Measurements from ENCODE around the gene SYTL5.

Gene SYTL5

GRCh38 chrX:38111196-38111595, 104.8 kb downstream of the SYTL5 start:
- H3K9me3 Mint-ChIP-seq = peaks cover 24% of the 10 kb centered on the region
- H3K4me1 Mint-ChIP-seq = no peaks in the 10 kb centered on the region
- H3K27me3 Mint-ChIP-seq (ENCODE audit: low read depth, poor library complexity) = peaks cover 2% of the 10 kb centered on the region
- H3K36me3 Mint-ChIP-seq (ENCODE audit: low read depth) = peaks cover 6% of the 10 kb centered on the region
- no peak for DNase-seq
- H3K27ac Mint-ChIP-seq = no peak overlapping the region
- H3K4me3 Mint-ChIP-seq = no peak overlapping the region
- no peak for TF ChIP-seq CTCF (IDR thresholded peaks at IDR 0.05)

GRCh38 chrX:38112566-38112965, 106.2 kb downstream of the SYTL5 start:
- Mint-ChIP-seq H3K9me3 (peaks cover 18% of the 10 kb centered on the region), H3K27me3 (ENCODE audit: low read depth, poor library complexity) (peaks cover 2% of the 10 kb centered on the region), H3K4me3 (no peak overlapping the region), H3K36me3 (ENCODE audit: low read depth) (peaks cover 6% of the 10 kb centered on the region), H3K27ac (no peak overlapping the region), H3K4me1 (no peaks in the 10 kb centered on the region)
- DNase-seq = no peak
- TF ChIP-seq CTCF (IDR thresholded peaks at IDR 0.05) = no peak

DNA sequence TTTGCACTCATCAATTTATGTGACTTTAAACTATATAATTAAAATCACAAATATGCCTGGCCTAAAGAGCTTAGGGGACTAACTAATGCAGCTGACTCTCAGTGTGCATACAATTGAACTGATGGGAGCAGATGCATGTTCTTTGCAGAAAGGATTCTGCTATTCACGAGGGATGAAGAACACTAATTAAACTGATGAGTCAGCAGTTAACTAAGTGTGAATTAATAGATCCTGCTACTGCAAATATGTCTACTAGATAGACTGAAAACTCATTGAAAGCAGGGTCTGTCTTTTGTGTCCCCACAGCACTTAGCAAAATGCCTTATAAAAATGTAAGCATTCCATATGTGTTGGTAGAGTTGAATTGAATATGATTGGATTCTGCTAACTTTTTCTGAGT, 110.4 kb downstream of the SYTL5 start:
- no peak for DNase-seq
- no peak overlapping the region for H3K4me3 Mint-ChIP-seq
- H3K27me3 Mint-ChIP-seq (ENCODE audit: low read depth, poor library complexity) = no peaks in the 10 kb centered on the region
- no peak for TF ChIP-seq CTCF (IDR thresholded peaks at IDR 0.05)
- H3K9me3 Mint-ChIP-seq = peaks cover 18% of the 10 kb centered on the region
- peaks cover 6% of the 10 kb centered on the region for H3K36me3 Mint-ChIP-seq (ENCODE audit: low read depth)
- no peaks in the 10 kb centered on the region for H3K4me1 Mint-ChIP-seq
- no peak overlapping the region for H3K27ac Mint-ChIP-seq

DNA sequence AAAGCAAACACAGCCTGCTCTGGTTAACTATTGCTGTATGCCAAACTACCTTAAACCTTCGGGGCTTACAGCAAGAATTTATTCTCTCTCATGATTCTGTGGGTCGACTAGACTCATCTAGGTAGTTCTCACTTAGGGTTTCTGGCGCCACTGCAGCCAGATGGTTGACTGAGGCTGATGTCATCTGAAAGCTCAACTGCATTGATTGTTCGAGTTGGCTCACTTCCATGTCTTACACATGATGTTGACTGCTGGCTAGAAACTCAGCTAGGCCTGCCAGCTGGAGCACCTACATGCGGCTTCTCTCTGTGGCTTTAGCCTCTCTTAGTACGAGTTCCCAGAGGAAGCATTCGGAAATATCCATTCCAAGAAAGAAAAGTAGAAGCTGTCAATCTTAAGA, 111.1 kb downstream of the SYTL5 start:
- DNase-seq = no peak

DNA sequence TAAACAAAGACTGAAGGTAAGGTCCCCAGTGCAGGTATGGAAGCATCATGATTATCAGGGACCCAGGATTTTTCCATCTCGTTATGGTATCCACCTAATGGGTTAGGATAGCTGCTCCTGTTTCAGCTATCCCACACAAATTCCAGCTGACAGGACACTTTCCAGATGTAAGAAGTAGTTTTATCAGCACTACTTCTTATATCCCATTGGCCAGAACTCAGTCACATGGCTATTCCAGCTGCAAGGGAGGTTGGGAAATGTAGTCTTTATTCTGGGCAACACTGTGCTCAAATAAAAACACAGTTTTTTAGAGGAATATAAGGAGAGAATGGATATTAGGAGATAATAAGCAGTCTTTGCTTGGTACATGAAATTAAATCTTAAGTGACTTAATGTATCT, 117.6 kb downstream of the SYTL5 start:
- peaks cover 7% of the 10 kb centered on the region for H3K9me3 Mint-ChIP-seq
- DNase-seq = no peak
- no peaks in the 10 kb centered on the region for H3K4me1 Mint-ChIP-seq
- H3K36me3 Mint-ChIP-seq (ENCODE audit: low read depth) = no peaks in the 10 kb centered on the region
- no peak for TF ChIP-seq CTCF (IDR thresholded peaks at IDR 0.05)
- H3K27me3 Mint-ChIP-seq (ENCODE audit: low read depth, poor library complexity) = peaks cover 3% of the 10 kb centered on the region
- H3K4me3 Mint-ChIP-seq = no peak overlapping the region
- H3K27ac Mint-ChIP-seq = no peak overlapping the region

More for the DNA sequence above, 111.1 kb downstream of the SYTL5 start:
- H3K9me3 Mint-ChIP-seq = peaks cover 18% of the 10 kb centered on the region
- H3K27me3 Mint-ChIP-seq (ENCODE audit: low read depth, poor library complexity) = no peaks in the 10 kb centered on the region
- no peaks in the 10 kb centered on the region for H3K4me1 Mint-ChIP-seq
- no peak for TF ChIP-seq CTCF (IDR thresholded peaks at IDR 0.05)
- H3K36me3 Mint-ChIP-seq (ENCODE audit: low read depth) = peaks cover 6% of the 10 kb centered on the region
- H3K27ac Mint-ChIP-seq = no peak overlapping the region
- H3K4me3 Mint-ChIP-seq = no peak overlapping the region

DNA sequence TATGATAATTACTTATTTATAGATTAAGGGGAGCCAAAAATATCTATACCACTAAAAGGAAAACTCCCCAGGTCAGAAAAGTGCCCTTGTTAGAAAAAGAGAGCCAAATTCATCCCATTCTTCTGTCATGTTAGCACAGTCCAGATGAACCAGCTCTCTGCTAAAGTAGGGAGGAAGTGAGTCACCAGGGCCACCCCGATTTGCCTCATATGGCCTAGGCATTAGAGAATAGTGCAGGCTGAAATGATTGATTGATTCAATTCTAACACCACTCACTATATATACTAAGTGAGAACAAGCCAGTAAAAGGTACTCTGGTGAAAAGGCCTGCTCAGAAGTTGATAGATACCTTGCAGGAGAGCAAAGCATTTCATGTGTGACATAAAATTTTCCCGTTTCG, 119.8 kb downstream of the SYTL5 start:
- TF ChIP-seq CTCF (IDR thresholded peaks at IDR 0.05) = no peak
- H3K27me3 Mint-ChIP-seq (ENCODE audit: low read depth, poor library complexity) = peaks cover 3% of the 10 kb centered on the region
- H3K27ac Mint-ChIP-seq = no peak overlapping the region
- peaks cover 11% of the 10 kb centered on the region for H3K9me3 Mint-ChIP-seq
- H3K36me3 Mint-ChIP-seq (ENCODE audit: low read depth) = no peaks in the 10 kb centered on the region
- H3K4me3 Mint-ChIP-seq = no peak overlapping the region
- no peak for DNase-seq
- no peaks in the 10 kb centered on the region for H3K4me1 Mint-ChIP-seq
